ENCODE data around the gene IGSF21. TPM values are rescaled to one million over a fixed set of nuclear protein-coding genes. Genes with fewer than 3 reads are reported as not detected.

Gene IGSF21
- total and polyA plus RNA-seq, 4 donors, result 0.31 to 1.5 (median 0.88) TPM

- Histone ChIP-seq H3K4me1 (ENCODE audit: control insufficient read depth in 4 of 4, insufficient read depth in 4 of 4, low read length in 3 of 4) (peaks cover 5 to 29% (median 10%) of the 10 kb centered on the region in 4 donors), H3K27ac (ENCODE audit: low read depth in 1 of 2, low read length in 2 of 2) (no peak overlapping the region), H3K36me3 (ENCODE audit: control insufficient read depth in 4 of 4, insufficient read depth in 3 of 4, low read depth in 1 of 4, low read length in 3 of 4) (no peaks in the 10 kb centered on the region), H3K9me3 (ENCODE audit: control insufficient read depth in 4 of 4, low read length in 3 of 4) (no peaks in the 10 kb centered on the region), H3K4me3 (ENCODE audit: low read depth in 1 of 3, low read length in 3 of 3) (peak overlapping the region in 1 of 3 donors; percentile 9), H3K9ac (ENCODE audit: low read depth in 1 of 2, low read length in 2 of 2) (no peak overlapping the region), H3K27me3 (ENCODE audit: control insufficient read depth in 4 of 4, insufficient read depth in 4 of 4, low read length in 3 of 4) (peaks cover 9 to 21% (median 14%) of the 10 kb centered on the region in 4 donors)
- no peak for TF ChIP-seq YY1 (IDR thresholded peaks at IDR 0.05)
- TF ChIP-seq NR2F2 (IDR thresholded peaks at IDR 0.05), result no peak
- TF ChIP-seq RAD21 (IDR thresholded peaks at IDR 0.05), result peak in 1 of 2 donors; percentile 11
- TF ChIP-seq REST (IDR thresholded peaks at IDR 0.05), result no peak
- TF ChIP-seq TAF1 (conservative IDR thresholded peaks at IDR 0.05), result no peak
- no peak for TF ChIP-seq ZBTB33 (IDR thresholded peaks at IDR 0.05)
- TF ChIP-seq HNF4A (conservative IDR thresholded peaks at IDR 0.05), result no peak
- TF ChIP-seq SP1 (IDR thresholded peaks at IDR 0.05), result no peak
- TF ChIP-seq ATF3 (IDR thresholded peaks at IDR 0.05), result no peak
- DNase-seq (ENCODE audit: low spot score), result peak; percentile 37
- WGBS, result 3% methylated on average over 60 of the region's 60 CpGs
These were observed 2.4 kb downstream of the IGSF21 start for GRCh38 chr1:18109756-18110597.

- no peak overlapping the region for H3K9ac ChIP-seq (ENCODE audit: low read depth in 1 of 2, low read length in 2 of 2)
- no peak overlapping the region for H3K27ac ChIP-seq (ENCODE audit: low read depth in 1 of 2, low read length in 2 of 2)
- H3K9me3 ChIP-seq (ENCODE audit: control insufficient read depth in 4 of 4, low read length in 3 of 4), result no peaks in the 10 kb centered on the region
- H3K4me1 ChIP-seq (ENCODE audit: control insufficient read depth in 4 of 4, insufficient read depth in 4 of 4, low read length in 3 of 4), result peaks cover 5 to 29% (median 10%) of the 10 kb centered on the region in 4 donors
- no peak for DNase-seq (ENCODE audit: low spot score)
- H3K36me3 ChIP-seq (ENCODE audit: control insufficient read depth in 4 of 4, insufficient read depth in 3 of 4, low read depth in 1 of 4, low read length in 3 of 4), result no peaks in the 10 kb centered on the region
- no peak for TF ChIP-seq HNF4G (IDR thresholded peaks at IDR 0.05)
- TF ChIP-seq HNF4A (conservative IDR thresholded peaks at IDR 0.05), result no peak
- no peak for TF ChIP-seq FOXA1 (IDR thresholded peaks at IDR 0.05)
- TF ChIP-seq CTCF (IDR thresholded peaks at IDR 0.05; ENCODE audit: low read depth, low read length, missing input control), result no peak
- no peak for TF ChIP-seq ZBTB33 (IDR thresholded peaks at IDR 0.05)
- TF ChIP-seq ATF3 (IDR thresholded peaks at IDR 0.05), result no peak
- TF ChIP-seq NR2F2 (IDR thresholded peaks at IDR 0.05), result no peak
- no peak for TF ChIP-seq JUND (IDR thresholded peaks at IDR 0.05)
- TF ChIP-seq MAX (IDR thresholded peaks at IDR 0.05), result no peak
- no peak for TF ChIP-seq GABPA (IDR thresholded peaks at IDR 0.05 in 1 of 2, conservative IDR thresholded peaks at IDR 0.05 in 1 of 2)
- no peak for TF ChIP-seq RXRA (IDR thresholded peaks at IDR 0.05)
- no peak for TF ChIP-seq YY1 (IDR thresholded peaks at IDR 0.05)
- no peak for TF ChIP-seq FOXA2 (IDR thresholded peaks at IDR 0.05)
- TF ChIP-seq EGR1 (IDR thresholded peaks at IDR 0.05; ENCODE audit: low read depth in 2 of 2), result no peak
- no peak for TF ChIP-seq SP1 (IDR thresholded peaks at IDR 0.05)
- peak overlapping the region in 1 of 3 donors; percentile 9 for H3K4me3 ChIP-seq (ENCODE audit: low read depth in 1 of 3, low read length in 3 of 3)
- WGBS, result 3% methylated on average over 17 of the region's 17 CpGs
- peaks cover 9 to 21% (median 14%) of the 10 kb centered on the region in 4 donors for H3K27me3 ChIP-seq (ENCODE audit: control insufficient read depth in 4 of 4, insufficient read depth in 4 of 4, low read length in 3 of 4)
These were observed 3.0 kb downstream of the IGSF21 start for GRCh38 chr1:18110598-18110939.

All from liver (tissue), 9 donors.